GM19397 (cell line): ENCODE results near the gene RTL10.

Source experiments
- ATAC-seq: cut with Tn5 transposase; IDR thresholded peaks from one replicate; pipeline ENCODE4 v1.9.1; 2021; ENCODE audit warnings: mild to moderate bottlenecking, moderate library complexity; ENCODE audit not compliant: unreplicated experiment

RTL10 gene

DNA sequence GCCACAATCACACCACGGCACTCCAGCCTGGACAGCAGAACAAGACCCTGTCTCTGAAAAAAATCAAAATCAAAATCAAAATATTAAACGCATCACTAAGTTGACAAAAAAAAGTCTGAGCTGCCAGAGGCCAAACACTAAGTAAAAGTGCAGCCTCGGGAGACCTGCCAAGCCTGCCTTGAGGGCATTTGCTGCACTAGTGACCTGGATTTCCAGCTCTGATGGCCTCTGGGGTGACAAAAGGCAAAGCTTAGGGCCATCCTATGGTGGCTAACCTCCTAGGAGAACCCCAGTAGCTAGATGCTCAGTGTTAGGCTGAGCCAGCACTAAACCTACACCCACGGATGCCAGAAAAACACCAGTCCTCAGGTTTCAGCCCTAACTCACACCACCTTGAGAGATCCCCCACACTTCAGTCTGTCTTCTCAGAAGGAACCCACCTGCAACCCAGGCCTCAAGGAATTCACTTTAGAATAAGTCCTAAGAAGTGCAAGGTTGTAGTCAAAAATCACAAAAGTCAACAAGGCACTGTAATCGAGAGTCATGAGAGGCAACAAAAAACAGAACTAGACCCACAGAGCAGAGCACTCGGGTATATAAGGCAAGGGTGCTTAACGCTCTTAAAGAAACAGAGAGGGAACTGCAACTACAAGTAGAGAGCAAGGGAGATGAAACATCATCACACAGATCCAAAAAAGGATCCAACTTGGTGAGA is 28.6 kb downstream of the RTL10 start:
- no peak for ATAC-seq

DNA sequence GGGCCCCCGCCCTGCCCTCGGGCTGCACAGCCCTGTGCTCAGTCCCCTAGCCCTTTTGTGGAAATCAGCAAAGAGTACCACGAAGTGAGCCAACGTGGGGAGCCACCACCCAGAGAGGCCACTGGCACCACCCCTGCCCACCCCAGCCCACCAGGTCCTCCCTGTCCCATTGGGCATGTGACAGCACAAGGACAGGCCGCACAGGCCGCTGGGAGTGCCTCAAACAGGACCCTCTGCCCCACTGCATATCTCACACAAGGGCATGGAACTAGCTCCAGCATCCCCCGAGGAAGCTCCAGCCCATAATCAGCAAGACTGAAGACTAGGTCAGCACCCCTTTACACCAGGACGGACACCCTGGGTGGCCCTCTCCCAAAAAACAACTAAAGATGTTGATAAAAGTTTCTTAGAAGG is 29.7 kb downstream of the RTL10 start:
- no peak for ATAC-seq

DNA sequence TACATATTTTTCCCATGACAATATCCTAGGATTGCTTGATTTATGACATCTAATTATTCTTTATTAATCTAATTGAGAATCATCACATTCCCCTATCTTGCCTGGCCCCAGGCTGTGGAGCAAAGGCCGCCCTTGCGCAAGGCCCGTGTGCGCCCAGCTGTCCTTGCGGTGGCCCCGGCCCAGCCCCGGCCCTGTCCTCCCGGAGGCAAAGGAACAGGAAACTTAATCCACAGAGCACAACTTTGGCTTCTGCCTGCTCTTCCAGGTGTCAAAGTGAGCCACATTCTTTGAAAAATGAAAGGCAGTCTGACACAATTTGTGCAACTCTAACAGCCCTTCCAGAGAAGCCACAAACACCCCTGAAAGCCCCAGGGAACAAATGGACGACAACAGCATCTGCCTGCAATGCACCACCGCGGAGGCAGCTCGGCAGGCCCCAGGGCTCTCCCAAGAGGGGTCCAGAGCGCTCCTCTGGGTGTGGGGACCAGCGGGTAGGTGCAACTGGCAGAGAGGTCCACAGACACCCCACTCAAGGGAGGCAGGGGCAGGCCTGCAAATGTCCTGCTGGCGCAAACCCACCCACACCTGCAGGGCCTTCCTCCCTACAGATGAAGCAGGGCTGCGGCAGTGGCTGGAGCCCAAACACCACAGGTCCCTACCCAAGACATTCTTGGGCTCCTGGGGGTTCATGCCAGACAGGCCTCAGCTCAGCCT is 30.3 kb downstream of the RTL10 start:
- no peak for ATAC-seq

DNA sequence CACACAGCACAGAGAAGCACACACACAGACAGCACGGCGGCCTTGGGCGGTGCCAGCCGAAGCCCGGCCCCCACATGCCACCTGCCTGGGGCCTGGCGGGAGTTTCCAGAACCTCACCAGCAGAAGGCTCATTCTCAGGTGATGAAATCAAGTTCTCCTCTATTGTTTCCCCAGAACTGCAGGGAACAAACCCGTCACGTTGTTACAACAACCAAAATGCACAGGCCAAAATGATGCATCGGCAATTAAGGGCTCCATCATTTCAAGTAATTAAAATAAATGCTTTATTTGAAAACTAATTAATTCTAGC is 30.8 kb downstream of the RTL10 start:
- ATAC-seq, result no peak

DNA sequence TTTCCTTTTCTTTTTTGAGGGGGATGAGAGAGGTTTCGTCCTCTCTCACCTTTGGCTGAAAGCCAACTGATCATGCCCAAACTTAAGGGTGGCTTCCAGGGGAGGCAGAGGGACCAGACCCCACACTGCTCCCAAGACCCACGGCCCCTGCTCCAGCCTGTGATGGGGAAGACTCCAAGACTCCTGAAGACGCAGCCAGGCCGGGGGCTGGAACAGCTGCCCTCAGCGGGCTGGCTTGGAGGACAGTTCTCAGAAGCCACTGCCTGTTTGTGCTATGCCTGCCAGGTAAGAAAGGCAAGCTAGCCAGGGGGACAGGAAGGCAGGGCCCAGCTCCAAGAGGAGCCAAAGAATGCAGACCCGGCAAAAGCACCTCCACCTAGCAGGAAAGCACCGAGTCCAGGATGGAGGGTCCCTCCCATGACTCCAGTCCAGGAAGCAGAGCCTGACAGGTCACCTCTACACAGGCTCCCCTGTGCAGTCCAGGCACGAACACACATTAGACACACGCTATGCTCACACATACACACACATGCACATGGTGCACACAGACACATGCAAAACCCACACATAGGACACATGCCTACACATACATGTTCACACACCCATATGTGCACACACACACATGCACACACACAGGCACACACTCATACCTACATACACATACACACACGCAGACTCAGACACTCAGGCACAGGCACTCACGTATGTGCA is 31.3 kb downstream of the RTL10 start:
- ATAC-seq, result no peak

DNA sequence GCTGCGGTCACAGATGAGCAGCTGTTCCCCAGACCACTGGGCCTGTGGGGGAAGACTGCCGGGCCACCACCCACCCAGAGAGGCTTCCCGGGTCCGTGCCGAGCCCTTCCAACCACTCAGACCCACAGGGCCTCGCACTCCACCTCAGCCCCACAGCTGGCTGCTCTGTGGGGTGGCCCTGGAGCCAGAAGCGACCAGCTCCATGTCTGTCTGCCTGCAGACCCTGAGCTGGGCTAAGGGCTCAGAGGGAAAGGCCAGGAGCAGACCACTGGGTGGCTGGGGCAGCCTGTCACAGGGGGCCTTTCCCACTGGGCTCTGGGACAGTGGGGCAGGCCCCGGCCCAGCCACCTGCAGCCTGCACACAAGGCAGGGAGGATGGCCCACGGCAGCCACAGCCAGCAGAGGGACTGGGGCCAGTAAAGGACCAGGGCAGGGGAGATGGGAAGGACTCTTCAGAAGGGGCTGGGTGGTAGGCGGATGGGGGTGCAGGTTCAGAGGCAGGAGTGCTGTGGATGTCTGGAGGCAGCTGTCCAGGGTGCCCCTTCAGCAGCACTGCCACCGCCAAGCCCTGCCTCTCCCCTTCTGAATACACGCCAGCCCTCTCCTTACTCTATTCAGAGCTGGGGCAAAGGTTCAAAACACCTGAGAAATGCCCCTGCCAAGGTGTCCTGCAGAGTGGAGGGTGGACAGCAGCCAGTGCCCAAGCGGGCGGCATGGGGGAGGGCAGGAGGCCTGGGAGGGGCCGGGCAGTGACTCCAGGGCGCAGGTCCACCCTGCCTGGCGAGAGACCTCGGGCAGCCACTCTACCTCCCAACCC is 32.2 kb downstream of the RTL10 start:
- no peak for ATAC-seq

DNA sequence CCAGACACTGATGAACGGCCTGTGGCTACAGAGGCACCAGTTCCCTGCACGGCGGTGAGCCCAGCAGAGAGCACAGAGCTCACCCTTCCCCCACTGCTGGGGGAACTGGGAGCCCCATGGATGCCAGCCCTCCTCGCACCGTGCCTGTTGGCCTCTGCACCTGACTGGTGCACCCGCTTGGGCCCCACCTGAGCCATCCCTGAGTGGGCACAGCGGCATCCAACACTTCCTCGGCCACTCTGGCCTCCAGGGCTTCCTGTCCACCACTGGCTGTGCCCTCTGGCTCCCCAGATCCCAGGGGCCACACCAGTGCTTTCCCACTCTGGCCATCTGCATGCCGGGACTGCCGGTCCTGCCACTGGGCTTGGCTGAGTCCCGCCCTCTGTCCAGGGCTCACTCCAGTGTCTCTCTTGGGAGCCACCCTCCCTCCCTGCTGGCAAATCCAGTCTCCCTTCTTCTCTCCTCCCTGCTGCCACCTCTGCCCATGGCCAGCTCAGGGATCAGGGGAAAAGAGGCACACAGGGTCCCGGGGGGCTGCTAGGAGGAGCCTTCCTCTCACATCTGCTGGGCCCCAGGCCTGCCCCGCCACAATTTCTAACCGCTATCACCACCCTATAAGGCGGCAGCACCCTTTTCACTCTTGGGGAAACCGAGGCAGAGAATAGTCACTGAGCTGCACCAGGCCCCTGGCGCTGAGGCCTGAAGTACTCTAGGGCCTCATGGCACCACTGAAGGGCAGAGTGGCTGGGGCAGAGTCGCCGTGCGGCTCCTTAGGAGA is 33.0 kb downstream of the RTL10 start:
- ATAC-seq, result no peak

DNA sequence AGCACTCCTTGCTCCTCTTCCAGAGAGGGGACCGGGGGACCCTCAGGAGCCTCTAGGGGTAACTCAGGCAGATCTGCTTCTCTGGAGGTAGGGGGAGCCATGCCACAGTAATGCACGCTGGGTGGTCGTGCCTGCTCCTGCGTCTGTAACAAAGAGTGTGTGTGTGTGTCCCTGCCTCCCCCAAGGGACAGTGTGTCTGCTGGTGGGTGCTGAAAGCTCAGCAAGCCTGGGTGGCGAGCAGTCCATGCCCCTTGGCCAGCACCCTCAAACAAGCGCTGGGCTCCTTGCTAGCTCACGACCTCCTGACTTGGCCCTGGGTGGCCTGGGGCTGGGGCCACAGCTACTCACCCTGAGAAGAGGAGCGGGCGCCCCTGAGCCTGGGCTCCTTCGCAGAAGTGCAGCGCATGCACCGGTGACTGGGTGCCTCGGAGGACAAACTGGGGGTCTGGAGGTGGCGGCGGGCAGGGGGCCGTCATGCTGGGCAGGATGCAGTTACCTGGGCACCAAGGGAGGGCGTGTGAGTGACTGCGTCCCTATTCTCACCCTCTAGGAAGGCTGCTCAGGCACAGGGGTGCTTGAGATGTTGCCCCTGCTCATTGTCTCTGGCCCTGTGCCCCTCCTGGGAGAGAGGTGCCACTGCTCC is 33.7 kb downstream of the RTL10 start:
- ATAC-seq, result no peak

DNA sequence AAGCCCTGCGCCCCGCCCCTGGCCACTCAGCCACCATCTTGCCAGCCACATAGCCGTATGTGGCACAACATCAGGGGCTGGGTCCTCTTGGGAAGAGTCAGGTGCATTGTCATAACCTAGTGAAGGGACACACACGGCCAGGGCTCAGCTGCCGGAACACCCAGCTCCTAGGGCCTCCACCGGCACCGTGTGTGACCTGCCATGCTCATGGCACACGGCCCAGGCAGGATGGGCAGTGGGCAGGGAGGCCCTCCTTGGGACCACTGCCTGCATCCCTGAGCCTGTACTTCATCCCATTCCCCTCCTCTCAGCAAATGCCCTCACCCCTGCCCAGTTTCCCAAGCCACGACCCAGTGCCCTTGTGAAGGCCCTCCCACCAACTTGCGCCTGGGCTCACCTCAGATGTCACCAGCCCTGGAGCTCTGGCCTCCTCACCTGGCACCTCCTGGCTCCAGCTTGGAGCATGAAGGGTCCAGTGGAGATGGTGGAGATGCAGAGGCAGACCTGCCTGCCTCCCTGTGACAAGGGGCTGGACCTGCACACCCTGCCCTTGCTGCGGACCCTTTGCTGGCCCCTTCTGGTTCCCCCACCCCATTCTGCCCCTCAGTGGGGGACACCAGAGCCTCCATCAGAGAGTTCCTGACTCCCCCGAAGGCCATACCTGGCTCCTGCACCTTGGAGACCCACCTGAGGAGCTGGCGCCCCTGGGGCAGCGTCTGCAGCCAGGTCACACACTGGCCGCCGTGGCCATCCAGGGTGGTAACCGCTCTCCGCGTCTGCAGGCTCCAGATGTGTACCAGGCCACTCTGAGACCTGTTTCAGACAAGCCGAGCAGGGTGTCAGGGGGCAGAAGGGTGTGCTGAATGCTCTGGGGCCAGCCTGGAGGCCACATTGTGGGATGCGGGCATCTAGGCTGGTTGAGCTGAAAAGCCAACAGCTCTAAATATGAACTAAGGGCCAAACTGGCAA is 34.5 kb downstream of the RTL10 start:
- ATAC-seq, result no peak

DNA sequence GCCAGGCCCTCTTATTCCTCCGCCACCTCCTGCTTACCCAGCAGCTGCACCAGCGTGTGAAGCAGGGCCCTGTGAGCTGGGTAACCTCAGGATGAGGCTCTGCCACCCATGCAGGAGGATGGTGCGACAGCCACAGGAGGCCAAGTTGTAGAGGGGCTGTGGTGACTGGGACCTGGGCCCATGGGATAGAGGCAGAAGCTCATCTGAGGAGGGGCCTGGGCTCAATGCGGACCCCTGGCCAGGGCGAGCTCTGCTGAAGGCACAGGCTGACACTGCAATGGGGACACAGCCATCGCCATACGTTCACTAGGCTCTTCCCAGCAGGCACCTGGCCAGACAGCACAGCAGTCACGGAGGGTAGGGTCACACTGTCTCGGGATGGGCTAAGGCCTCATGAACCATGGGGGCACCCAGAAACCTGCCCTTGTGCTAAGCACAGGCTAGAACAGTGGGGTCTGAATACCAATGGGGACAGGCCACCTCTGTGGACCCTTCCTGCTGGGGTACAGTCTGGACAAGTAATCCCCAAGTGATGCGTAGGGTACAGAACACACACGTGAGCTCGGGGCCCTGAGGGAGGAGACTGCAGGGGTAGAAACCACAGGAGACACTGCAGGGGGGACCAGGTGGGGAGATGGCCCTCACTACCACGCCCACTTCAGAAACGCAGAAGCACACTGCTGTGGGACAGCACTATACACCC is 35.3 kb downstream of the RTL10 start:
- no peak for ATAC-seq

DNA sequence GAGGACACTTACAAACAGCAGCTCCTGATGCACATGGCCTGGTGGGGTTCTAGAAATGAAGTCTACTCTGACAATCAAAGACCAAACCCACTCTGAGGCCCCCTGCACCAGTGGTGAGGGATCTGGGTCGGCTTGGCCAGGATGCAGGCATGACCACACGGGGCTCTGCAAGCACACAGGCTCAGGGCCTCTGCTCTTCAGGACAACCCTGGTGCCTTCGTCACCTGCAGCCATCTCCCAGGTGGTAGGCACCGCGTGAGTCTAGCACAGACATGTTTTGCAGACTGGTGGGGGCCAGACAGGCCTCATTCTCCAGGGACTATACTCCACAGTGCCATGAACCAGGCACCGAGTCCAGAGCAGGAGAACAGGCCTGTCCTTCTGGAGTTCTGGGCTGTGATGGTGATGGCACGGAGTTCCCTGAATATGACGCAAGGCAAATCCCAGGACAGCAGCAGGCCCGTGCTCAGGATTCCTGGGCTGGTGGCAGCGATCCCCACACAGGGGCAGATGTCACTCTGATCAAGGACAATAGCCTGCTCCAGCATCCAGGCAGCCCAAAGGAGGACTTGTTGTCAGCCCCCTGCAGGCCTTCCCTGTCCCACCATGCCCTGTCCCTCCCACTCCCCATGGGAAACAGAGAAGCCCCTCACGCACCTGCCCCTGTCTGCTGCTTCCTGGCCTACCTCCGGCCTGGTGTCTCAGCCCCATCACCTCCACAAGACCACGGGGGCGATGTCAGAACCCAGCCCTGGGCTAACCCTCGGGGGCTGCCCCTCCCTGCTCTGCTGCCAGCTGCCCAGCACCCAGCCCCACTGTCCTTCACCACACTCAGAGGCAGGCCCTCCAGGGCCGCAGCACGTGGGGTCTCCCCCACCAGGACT is 36.1 kb downstream of the RTL10 start:
- no peak for ATAC-seq

DNA sequence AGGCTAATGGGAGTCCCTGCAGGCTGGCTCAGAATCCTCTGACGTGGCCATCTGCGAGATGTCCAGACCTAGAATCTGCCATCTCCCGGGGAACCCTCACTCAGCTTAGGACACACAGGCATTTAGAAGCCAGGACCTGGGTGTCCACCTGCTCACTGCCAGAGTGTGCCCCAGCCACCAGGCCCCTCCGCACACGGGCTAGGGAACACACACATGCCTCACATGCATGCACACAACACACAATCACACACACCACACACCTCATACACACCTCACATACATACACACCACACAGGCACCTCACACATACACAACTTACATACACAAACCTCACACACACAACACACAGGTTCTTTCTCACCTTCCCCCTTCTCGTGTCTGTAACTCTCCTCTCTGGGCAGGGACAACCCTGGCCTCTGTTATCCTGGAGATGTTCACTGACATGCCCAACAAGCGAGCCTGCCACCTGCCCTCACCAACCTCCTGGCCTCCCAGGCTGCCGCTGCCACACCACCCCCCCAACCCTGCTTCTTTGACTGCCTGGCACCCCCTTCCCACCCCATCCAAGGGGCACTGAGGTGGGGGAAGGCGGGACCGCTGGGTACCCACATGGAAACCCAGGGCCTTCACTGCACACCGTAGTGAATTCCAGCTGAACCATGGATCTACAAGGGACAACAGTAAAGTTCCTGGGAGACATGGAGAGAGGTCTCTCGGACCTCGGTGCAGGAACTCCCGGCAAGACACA is 38.1 kb downstream of the RTL10 start:
- no peak for ATAC-seq

DNA sequence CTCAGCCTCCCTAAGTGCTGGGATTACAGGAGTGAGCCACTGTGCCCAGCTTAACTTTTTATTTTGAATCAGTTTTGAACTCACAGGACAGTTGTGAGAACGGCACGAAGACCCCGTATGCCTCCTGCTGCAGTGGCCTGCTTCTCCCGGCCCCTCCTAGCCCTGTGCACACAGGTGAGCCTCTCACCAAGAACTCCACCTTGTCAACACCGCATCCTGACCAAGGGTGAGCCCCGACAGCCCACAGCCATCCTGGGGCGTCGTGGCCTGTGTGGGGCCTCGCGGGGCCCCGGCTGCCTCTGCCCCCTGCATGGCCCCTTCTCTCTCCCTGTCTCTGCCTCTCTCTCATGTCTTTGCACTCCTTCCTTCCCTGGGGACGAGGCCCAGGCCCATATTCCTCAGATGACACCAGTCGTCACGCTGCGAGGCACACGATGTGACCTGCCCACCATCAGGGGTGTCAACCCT is 38.8 kb downstream of the RTL10 start:
- ATAC-seq, result no peak

DNA sequence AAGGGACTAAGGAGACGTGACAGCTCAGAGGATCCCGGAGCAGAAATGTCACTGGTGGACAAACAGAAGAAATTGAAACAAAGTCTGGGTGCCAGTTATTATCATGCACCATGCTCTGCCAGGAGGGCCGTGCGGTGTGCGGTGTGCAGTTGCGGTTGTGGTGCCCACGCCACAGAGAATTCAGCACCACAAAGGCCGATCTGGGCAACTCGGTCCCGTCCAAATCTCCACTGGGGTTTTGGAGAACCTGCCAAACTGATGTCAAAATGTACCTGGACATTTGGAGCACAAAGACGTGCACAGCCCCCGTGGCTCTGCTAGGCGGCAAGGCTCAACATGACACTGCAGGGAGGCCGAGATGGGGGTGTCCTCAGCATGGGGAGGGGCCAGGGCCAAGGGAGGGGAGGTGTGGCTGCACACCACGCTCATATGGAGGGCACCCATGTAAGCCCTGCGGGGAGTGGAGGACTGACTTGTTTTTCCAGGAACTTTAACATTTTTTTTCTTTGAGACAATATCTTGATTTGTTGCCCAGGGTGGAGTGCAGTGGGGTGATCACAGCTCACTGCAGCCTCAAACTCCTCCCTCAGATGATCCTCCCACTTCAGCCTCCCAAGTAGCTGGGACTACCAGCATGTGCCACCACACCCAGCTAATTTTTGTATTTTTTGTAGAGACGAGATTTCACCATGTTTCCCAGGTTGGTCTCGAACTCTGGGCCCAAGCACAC is 39.4 kb downstream of the RTL10 start:
- no peak for ATAC-seq

DNA sequence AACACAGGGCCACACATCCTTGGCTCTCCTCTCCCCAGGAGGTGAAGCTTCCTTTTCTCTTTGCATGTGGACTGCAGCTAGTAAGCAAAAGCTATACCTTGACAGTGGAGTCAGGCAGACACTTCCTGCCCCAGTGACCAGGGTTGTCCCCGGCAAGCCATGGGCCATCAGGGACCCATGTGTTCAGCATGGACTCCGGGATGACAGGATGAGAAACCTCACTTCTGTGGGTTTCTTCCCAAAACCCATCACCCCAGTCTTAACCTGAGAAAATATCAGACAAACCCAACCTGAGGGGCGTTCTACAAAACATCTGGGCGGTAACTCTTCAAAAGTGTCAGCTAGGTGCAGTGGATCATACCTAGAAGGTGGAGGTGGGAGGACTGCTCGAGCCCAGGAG is 40.2 kb downstream of the RTL10 start:
- no peak for ATAC-seq

DNA sequence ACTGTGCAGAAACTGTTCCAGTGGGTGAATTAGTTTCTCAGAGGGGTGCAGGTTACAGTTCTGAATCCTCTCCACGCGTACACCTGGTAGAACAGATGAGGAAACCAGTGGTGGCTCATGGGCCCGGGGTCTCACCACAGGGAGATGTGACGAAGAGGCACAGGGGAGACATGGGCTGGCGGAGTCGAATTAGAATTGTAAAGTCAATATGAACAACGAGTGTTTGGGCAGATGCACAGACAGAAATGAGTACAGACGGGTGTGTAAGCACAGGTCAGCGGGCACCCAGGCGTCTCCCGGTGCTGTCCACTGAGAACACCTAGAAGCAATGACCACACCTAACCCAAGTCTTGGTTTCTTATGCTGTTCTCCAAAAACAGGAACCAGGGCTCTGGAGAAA is 41.8 kb downstream of the RTL10 start:
- ATAC-seq, result no peak
